Inflammatory macrophage treated with lipopolysaccharide for 1 hour (primary cell): ENCODE data around the gene PPP6R3.

Experiments used
- DNase-seq, 2 donors: peaks; one replicate each; pipeline ENCODE4 v3.0.0-alpha.2; 2020 to 2022

Gene PPP6R3

GRCh38 chr11:68497761-68498160 lies 37.2 kb downstream of the PPP6R3 start:
- peak in 1 of 2 donors; percentile 66 for DNase-seq

GRCh38 chr11:68498321-68498720 lies 37.8 kb downstream of the PPP6R3 start:
- DNase-seq = no peak

GRCh38 chr11:68498903-68499883 lies 38.6 kb downstream of the PPP6R3 start:
- no peak for DNase-seq

GRCh38 chr11:68500206-68500605 lies 39.7 kb downstream of the PPP6R3 start:
- peak in 1 of 2 donors; percentile 65 for DNase-seq

- DNase-seq = no peak
Measured at GRCh38 chr11:68501813-68502212, 41.3 kb downstream of the PPP6R3 start.

GRCh38 chr11:68503251-68503687 lies 42.7 kb downstream of the PPP6R3 start:
- no peak for DNase-seq

GRCh38 chr11:68503792-68504191 lies 43.2 kb downstream of the PPP6R3 start:
- no peak for DNase-seq

GRCh38 chr11:68504432-68505066 lies 44.0 kb downstream of the PPP6R3 start:
- DNase-seq = no peak

GRCh38 chr11:68505596-68505995 lies 45.0 kb downstream of the PPP6R3 start:
- no peak for DNase-seq

GRCh38 chr11:68506908-68507307 lies 46.4 kb downstream of the PPP6R3 start:
- no peak for DNase-seq

GRCh38 chr11:68508425-68508824 lies 47.9 kb downstream of the PPP6R3 start:
- DNase-seq = no peak

GRCh38 chr11:68509066-68509465 lies 48.5 kb downstream of the PPP6R3 start:
- DNase-seq = no peak

- no peak for DNase-seq
Measured at GRCh38 chr11:68513930-68514487, 53.5 kb downstream of the PPP6R3 start.

GRCh38 chr11:68517121-68517741 lies 56.7 kb downstream of the PPP6R3 start:
- DNase-seq = no peak

GRCh38 chr11:68518191-68518590 lies 57.6 kb downstream of the PPP6R3 start:
- no peak for DNase-seq

- peak in 1 of 2 donors; percentile 40 for DNase-seq
Measured at GRCh38 chr11:68521969-68522652, 61.6 kb downstream of the PPP6R3 start.

- DNase-seq = no peak
Measured at GRCh38 chr11:68523033-68523432, 62.5 kb downstream of the PPP6R3 start.

GRCh38 chr11:68523743-68524142 lies 63.2 kb downstream of the PPP6R3 start:
- no peak for DNase-seq

- no peak for DNase-seq
Measured at GRCh38 chr11:68524213-68524612, 63.7 kb downstream of the PPP6R3 start.

GRCh38 chr11:68524681-68525080 lies 64.1 kb downstream of the PPP6R3 start:
- DNase-seq = no peak

GRCh38 chr11:68525336-68525735 lies 64.8 kb downstream of the PPP6R3 start:
- DNase-seq = no peak

GRCh38 chr11:68525930-68526329 lies 65.4 kb downstream of the PPP6R3 start:
- DNase-seq = no peak

GRCh38 chr11:68527585-68527984 lies 67.0 kb downstream of the PPP6R3 start:
- no peak for DNase-seq
